Fibroblast of the conjunctiva (primary cell): ENCODE results near the gene ADORA2B.
"Not testable (repeated sequence)": the region's sequence is repeated elsewhere in the genome, so short reads cannot be mapped to it uniquely, and the experiment has no call there.

Experiments
- DNase-seq: peaks from one replicate; pipeline ENCODE4 v3.0.0-alpha.2; 2010; ENCODE audit warnings: low read depth

Gene ADORA2B

DNA sequence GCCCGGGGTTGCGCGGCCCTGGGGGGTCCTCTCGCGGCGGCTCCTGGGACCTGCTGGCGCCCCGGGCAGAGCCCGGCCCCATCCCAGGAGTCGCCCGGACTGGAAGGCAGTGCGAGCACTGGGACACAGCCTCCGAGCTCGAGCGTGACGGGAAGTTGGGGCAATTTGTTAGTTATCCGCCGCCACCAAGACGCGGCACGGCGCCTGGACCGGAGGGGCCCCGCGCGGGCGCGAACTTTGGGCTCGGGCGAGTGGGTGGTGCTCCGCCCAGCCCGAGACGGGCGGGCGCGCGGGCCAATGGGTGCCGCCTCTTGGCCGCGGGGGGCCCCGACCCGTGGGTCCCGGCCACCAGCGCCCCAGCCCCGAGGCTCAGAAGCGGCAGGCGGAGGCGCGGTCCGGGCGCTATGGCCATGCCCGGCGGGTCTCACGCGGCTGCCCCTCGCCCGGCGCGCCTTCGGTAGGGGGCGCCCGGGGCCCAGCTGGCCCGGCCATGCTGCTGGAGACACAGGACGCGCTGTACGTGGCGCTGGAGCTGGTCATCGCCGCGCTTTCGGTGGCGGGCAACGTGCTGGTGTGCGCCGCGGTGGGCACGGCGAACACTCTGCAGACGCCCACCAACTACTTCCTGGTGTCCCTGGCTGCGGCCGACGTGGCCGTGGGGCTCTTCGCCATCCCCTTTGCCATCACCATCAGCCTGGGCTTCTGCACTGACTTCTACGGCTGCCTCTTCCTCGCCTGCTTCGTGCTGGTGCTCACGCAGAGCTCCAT lies at the start of gene ADORA2B:
Gene ADORA2B, plus strand, starts transcription at position 372 of the 768 bp plus-strand sequence. Its CDS starts 119 bp downstream, at position 491.
- DNase-seq, result peak; percentile 28

DNA sequence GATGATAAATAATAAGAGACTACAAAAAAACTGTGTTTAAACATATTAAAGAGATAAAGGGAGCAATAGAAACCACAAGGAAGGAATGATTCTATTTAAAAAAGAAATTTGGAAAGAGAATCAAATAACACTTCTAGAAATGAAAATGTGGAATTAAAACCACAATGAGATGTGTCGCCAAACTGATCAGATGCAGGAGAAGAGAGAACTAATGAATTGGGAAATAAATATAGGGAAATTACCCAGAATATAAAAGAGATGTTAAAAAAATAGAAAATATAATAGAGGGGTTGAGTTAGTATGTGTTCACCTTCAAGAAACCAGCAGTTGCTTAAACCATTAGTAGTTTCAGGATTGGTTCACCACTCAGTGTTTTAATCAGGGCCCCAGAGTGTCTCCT lies 48.7 kb upstream of the ADORA2B start:
- no peak for DNase-seq

DNA sequence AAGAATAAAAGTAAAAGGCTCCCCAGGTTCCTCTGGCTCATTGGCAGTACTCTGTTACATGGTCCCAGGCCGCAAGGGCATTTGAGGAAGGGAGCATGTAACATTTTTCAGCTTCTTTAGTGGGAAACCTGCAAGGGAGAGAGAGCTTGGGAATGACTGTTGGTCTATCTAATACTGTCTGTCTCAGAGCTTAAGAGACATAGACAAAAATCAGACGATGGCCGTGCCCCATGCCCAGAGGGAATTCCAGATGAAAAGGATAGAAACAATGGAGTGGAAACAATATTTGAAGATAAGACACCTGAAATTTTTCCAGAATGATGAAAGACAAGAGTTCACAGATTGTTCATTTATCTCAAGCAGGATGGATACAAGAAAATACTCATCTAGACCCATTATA lies 48.1 kb upstream of the ADORA2B start:
- DNase-seq, result no peak

DNA sequence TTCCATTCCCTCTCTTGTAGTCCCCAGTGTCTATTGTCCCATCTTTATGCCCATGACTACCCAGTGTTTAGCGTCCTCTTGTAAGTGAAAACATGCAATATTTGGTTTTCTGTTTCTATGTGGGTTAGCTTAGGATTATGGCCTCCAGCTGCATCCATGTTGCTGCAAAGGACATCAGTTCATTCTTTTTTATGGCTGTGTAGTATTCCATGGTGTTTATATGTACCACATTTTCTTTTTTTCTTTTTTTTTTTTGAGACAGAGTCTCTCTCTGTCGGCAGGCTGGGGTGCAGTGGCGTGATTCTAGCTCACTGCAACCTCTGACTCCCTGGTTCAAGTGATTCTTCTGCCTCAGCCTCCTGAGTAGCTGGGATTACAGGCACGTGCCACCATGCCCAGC lies 45.3 kb upstream of the ADORA2B start:
- DNase-seq, result not testable (repeated sequence)

DNA sequence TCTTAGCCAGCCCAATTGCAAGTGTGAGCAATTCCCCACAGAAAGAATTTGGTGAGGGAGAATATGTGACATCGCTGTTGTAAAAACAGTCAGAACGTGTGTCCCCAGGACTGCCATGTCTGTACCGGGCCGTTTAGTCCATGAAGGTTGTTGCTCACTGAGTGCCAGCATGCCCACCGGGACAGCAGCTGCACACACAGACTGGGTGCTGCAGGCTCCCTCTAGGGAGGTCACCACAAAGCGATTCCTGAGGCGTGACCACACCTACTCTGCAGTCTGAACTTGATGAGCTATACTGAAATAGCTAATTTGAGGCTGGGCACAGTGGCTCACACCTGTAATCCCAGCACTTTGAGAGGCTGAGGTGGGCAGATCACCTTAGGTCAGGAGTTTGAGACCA lies 44.1 kb upstream of the ADORA2B start:
- DNase-seq, result no peak

DNA sequence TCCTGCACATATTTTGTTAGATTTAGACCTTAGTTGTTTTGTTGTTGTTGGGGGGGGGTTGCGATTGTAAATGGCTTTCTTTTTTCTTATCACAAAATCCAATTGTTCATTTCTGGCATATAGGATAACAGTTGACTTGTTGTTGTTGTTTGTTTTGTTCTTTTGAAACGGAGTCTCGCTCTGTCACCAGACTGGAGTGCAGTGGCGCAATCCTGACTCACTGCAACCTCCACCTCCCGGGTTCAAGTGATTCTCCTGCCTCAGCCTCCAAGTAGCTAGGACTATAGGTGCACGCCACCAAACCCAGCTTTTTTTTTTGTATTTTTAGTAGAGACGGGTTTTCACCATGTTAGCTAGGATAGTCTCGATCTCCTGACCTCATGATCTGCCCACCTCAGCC lies 39.7 kb upstream of the ADORA2B start:
- not testable (repeated sequence) for DNase-seq

DNA sequence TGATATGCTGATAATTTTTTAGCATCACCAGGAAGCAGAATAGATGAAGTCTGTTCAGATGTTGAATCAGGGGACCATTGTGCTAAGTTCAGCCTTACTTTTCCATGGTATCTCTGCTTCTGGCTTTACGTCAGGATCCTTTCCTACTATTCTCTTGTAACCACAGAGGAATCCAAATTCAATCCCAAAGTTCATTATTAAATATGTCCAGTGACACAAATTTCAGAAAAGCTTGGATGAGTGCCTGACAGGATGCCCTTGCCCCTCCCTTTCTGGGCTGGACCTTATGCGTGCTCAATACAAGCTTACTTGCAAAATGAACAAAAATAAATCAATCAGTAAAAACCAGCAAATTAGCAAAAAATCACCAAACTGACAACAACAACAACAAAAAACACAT lies 37.6 kb upstream of the ADORA2B start:
- no peak for DNase-seq

DNA sequence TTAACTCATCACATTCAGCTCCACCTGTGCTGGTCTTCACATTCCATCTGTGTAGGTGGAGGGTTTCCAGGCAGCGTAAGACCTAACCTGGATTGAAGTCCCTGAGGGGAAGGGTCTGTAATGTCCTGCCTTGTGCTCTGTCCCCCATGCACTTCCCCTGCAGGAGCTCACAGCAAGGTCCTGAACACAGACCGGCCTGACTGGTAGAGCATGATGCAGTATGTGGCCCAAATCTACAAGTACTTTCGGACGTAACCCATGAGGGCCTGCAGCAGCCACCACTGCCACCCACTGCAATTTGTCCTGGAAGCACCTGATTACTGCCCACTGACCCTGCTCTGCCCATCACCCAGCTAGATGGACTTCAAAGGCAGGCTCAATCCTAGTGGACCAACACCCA lies 36.6 kb upstream of the ADORA2B start:
- no peak for DNase-seq

DNA sequence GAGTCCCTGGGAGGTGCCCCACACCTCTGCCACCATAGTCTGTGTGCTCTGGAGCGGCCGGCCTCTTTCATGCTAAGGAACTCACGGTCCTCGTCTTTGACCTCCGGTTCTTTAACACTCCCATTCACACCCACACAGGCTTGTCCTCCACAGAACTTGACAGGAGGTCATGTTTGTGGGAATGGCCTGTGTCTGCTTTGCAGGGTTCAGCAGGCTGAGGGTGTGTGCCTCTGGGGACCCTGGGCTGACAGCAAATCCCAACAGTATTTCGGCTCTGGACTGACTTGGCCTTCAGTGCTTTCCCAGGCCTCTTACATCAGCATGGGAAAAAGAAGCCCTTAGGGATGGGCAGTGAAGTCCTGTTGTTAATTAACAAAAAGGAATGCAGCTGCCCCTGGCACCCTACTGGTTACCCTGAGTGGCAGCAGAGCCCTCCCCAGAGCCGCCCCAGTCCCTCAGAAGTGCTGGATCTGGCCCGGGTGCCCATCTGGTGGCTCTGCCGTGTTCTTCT lies 35.4 kb upstream of the ADORA2B start:
- no peak for DNase-seq

DNA sequence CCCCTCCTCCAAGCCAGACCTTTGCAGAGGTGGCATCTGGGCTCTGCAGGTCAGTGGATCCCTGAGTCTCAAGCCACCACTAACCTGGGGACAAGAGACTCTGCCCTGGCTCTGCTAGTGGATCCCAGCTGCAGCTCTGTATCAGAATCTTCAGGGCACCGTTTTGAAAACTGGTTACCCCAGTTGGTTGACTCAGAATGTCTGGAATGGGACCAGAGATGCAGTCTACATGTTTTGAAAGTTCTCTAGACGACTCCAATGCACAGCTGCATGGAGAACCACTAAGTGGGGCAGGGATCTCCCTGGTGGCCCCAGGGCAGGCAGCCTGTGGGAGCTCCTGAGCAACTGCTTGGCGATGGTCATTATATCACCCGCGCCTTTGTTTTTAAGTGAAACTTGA lies 34.1 kb upstream of the ADORA2B start:
- no peak for DNase-seq

DNA sequence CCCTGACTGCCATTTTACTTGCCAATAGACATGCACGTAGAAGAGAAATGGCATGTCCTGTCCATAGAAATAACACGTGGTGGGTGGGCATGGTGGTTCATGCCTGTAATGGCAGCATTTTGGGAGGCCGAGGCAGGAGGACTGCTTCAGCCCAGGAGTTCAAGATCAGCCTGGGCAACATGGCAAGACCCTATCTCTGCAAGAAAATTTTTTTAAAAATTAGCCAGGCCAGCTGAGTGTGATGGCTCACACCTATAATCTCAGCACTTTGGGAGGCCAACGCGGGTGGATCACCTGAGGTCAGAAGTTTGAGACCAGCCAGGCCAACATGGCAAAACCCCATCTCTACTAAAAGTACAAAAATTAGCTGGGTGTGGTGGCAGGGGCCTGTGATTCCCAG lies 33.2 kb upstream of the ADORA2B start:
- not testable (repeated sequence) for DNase-seq

DNA sequence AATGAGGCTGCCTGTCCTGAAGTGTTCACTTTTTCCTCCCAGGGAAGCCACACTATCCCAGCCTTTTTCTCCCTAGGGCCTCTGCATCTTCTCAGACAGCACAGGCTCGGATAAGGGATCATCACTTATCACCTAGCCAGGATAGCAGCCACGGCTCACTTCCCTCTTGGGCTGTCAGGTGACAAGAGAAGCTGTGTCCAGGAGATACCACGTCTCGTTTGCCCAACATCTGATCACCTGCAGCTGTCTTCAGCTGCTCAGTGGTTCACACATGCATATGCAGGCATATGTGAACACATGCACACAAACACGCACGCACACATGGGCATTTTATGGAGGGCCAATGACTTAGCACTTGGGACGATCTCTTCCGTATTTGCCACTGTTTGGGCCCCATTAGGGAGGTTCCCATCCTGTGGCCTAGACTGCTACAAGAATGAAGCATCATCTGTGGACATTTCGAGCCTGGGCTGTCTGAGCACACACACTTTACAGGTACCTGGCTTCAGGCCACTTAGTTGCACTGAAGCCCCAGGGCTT lies 32.4 kb upstream of the ADORA2B start:
- DNase-seq, result no peak

DNA sequence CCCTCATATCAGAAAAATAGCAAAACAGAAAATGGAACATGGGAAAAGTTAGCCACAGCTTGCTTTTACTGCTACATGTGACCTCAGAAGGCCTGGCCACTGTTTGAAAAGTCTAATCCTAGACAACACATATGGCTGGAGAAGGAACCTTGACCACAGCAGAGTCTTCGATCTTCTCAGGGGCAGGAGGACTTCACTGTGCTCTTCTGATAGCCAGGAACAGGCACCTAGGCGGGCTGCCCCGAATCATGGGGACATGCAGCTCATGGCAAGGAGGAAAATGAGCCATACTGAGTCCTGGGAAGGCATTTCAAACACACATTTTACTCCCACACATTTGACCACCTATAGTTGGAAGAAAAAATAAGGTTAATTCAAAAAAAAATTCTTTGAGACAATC lies 31.1 kb upstream of the ADORA2B start:
- DNase-seq, result no peak

DNA sequence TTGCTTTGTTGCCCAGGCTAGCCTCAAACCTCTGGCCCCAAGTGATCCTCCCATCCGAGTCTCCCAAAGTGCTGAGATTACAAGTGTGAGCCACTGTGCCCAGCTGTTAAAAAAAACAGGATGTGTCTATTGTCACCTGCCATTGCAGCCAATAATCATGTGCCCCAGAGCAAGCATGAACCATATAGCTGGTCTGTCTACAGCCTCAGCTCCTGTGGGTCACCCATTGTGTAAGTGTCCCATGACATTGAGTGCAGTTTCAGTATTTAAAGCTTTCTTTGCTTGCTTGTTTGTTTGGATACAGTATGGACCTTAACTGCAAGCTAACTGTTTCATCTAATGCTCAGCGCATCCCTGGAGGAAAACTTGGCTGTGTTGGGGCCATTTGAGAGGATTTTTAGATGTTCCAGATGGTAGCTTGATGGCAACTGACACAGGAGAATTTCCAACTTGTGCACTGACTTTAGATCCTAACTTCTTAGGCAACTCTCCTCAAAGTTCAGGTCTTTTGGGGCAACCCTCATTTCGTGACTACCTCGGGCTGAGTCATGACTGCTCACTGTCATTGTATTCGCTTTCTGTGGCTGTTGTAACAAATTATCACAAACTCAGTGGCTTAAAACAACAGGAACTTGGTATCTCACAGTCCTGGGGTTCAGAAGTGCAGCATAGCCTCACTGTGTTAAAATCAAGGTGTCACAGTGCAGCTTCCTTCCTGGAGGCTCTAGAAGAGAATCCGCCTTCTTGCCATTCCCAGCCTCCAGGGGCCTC lies 30.3 kb upstream of the ADORA2B start:
- DNase-seq, result no peak

DNA sequence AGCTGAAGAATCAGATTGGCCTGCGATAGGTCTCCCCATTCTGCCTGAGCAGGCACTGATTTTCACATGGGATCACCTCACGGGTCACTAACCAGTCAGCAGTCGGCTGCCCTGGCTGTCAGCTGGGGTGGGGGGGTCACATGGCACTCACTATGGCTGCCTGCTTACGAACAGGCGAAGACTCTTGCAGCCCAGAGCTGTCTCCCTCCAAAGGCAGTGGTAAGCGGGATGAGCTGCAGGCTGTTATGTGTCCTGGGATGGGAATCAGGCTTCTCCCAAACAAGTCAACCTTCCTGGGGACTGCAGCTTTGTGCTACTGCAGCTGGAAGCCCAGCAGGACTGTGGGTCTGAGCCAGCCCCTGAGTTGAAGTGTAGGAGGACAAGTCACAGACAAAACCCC lies 29.0 kb upstream of the ADORA2B start:
- no peak for DNase-seq

DNA sequence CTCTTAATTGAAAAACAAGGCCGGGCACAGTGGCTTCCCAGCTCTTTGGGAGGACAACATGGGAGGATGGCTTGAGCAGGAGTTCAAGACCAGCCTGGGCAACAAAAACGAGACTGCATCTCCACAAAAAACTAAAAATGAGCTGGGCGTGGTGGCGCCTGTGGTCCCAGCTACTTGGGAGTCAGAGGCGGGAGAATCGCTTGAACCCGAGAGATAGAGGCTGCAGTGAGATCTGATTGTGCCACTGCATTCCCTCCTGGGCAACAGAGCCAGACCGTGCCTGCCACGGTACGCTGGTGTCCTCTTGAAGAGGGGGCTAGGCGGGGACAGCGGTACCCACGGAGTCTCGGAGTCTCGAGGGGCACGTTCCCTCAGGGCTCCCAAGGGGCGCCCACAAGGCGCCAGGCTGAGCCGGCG lies 27.9 kb upstream of the ADORA2B start:
- DNase-seq, result no peak

DNA sequence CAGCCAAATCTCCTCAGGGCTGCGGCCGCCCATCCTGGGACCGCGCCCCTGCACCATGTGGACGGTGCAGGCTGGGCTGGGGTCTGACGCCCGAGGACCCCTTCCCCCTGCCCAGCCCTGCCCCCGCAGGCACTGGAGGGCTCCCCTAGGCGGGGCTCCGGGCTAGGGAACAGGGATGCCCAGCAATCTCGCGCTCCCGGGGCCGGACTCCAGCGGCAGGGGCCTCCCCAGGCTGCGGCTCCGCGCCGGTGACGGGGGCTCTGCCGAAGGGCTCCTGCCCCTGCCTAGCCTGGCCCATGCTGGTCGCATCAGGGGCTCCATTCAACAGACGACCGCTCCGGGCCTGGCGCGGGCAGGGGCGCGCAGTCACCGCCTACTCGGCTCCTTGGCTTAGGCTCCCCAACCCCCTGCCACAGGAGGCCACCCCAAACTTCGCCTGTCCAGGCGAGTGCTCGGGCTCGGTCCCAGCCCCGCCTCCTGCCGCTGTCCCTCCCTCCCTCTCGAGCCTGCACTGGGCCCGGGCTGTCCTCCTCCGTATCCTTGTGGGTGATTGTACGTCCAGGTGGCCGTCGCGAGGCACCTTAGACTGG lies 27.4 kb upstream of the ADORA2B start:
- DNase-seq, result no peak

DNA sequence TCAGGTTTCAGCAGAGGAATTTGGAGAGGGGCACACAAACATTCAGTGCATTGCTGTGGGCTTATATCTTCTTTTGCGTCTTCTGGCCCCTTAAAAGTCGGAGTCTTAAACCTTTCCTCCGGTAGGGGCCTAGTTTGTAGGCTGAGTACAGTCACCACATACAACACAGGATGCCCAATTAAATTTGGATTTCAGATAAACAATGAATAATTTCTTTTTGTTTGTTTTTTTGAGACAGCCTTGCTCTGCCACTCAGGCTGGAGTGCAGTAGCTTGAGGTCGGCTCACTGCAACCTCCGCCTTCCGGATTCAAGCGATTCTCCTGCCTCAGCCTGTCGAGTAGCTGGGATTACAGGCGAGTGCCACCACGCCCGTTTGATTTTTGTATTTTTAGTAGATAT lies 26.7 kb upstream of the ADORA2B start:
- no peak for DNase-seq

DNA sequence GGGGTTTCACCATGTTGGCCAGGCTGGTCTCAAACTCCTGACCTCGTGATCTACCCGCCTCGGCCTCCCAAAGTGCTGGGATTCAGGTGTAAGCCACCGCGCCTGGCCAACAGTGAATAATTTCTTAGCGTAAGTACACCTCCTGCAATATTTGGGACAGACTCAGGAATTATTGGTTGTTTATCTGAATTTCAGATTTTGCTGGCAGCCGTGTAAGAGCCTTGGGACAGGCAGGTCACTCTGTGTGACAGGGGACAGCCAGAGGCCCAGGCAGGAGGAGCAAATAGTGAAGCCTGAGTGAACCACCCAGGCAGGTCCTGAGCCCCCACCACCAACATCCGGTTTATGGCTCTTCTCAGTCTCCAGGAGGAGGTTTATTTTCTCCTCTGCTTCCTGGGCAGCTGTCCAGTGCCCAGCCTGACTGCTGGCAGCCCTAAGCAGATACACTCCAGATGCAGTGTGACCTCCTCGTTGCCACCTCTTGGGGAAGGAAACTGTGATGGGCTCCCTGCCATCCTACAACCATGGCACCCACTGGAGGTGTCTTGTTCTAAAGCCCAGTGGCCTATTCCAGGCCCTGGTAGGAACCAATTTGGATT lies 26.2 kb upstream of the ADORA2B start:
- no peak for DNase-seq

DNA sequence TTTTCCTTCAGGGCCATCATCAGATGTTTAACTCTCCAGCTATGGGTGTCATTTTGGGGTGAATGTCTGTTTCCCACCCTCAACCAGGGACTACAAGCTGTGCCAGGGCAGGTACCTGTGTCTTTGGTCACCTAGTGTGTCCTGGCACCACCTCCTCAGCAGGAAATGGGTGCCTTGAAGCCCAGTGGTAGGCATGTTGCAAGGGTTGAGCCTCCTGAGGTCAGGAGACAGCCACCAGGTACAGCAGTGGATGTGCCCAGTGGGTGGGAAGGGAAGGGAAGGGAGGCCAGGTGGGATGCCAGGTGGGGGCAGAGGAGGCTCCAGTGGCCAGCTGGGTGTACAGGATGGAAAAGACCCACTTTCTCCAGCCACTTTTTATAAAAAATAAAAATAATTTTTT lies 25.5 kb upstream of the ADORA2B start:
- DNase-seq, result no peak

DNA sequence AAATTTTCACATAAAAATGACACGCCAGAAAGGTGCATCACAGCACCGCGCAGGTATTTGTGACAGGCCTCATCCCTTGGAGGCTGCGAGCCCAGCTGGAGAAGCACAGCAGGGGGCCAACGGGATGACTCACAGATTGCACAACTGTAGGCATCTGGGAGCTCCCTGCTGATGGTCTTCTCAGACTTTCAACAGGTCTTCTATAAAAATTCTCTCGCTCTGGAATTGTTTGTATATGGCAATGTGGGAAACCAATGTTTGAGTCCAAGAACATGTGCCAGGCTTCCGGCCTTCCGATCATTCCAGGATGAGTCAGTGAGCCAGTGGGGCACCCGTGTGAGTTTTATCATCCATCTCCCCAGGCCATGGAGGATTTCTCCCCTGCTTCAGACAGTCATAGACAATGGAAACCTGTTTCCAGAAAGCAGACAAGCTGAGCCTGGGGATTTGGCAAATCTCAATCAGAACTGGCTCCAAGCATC lies 24.1 kb upstream of the ADORA2B start:
- peak; percentile 80 for DNase-seq

DNA sequence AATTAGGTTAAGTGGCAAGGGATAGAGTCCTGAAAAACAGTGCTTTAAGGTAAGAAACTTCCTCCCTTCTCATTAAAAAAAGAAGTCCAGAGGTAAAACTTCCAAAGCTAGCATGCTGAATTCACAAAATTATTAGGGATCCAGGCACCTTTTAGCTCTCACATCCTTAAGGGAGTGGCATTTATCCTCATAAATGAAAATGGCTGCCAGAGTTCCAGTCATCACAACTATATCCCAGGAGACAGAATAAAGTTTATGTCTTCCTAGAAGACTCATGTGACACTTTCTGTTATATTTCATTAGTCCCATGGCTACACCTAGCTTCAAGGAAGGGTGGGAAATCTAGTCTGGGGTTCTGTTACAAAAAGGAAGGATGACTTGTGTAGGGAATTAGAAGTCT lies 23.3 kb upstream of the ADORA2B start:
- DNase-seq, result no peak
